HG03066 (cell line): ENCODE data around the gene MRPL4.
"Not testable (repeated sequence)": the region's sequence is repeated elsewhere in the genome, so short reads cannot be mapped to it uniquely, and the experiment has no call there.

Source experiments
- ATAC-seq: cut with Tn5 transposase; IDR thresholded peaks from one replicate; pipeline ENCODE4 v1.9.1; 2021; ENCODE audit warnings: low read depth; ENCODE audit not compliant: unreplicated experiment

MRPL4 gene

DNA sequence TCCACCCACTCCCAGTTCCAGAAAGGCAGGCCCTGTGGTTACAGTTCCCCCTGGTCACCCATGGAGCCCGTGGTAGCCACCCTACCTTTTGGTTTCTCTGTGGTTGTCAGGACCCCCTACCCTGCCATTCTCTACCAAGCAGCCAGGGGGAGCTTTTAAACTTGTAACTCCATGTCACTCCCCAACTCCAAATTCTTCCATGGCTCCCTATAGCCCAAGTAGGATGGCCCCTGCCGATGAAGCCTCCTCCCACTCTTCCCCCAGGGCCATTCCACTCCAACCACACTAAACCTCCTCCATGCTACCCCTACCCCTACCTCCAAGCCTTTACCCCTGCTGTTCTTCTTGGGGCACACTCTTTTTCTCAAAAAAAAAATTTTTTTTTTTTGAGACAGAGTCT, 23.1 kb upstream of the MRPL4 start:
- ATAC-seq = no peak

DNA sequence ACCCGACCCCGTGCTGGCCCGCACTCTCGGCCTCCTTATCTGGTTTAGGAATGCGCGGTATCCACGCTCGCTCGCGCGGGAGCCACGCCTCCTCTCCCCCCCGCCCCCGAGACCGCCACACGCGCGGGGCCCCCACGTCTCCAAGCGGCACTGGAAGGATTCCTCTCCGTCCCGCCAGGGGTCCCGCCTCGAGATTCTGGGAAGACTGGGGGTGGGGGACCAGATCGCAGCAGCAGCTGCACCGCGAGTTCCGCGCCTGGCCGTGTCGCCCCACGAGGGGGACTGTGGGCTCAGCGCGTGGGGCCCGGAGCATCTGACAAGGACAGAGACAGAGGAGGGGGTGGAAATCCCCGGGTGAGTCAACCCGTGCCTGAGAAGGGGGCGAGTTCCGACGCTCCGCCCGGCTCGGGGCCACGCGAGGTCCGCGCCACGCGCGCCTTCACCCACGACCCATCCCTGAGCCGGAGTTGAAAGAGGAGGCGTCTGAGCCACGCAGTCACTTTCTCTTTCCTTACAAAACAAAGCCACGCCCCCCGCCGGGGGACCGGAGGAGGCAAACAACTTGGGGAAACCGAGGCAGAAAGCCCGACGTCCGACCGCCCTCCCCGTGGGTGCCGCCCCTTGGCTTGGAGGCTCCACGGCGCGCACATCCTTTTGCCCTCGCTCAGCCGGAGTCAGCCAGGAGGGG, 21.7 kb upstream of the MRPL4 start:
- ATAC-seq = no peak

DNA sequence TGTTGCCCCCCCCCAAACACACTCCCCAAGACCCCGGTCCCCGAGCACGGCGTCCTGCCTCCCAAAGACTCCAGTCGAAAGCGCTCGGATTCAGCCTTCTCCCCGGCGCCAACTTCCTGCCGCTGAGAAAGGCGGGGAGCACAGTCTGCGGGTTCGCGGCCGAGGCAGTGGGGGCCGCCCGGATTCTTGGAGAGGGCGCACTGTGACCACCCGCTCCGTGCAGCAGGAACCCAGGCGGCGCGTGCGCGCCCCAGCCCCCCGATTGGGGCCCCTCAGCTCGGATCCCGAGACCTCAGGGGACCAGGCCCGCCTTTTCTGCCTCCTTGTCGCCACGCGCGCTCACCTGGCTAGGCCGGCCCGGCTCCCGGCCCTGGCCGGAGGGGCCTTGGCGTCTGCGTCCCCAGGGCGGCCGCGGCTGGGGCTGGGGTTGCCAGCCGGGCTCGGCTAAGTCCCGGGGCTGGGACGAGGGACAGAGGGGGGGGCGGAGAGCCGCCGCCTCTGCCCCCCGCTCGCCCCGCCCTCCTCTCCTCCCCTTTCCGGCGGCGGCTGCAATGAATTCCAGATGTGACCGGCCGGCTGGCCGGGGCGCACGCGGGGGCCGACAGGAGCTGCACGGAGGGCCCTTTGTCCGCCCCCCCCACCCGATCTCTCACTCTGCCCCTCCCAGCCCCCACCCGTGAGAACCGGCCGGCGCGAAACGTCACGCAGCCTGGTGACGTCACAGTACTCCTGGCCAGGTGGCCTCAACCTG, 21.0 kb upstream of the MRPL4 start, which contains the start of gene S1PR2:
Gene S1PR2, minus strand, starts transcription at position 471 of the 751 bp plus-strand sequence. CDS start 6,426 bp downstream, outside the sequence.
- ATAC-seq = no peak

DNA sequence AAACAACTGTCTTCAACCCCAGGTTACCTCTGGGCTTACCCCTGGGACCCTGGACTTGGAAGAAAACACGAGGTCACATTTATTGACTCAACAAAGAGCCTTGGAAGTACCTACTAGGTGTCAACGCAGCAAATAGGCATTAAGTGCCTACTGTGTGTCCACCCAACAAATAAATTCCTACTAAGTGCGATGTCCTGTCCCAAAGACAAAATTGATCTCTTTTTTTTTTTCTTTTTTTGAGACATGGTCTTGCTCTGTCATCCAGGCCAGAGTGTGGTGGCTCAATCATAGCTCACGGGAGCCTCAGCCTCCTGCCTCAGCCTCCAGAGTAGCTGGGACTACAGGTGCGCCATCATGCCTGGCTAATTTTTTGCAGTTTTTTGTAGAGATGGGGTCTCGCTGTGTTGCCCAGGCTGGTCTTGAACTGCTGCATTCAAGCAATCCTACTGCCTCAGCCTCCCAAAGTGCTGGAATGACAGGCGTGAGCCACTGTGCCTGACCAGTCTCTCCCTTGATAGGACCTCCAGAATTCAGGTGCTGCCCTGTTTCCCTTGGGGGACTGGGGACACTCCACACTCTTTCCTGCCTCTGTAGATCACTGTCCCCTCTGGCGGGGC, 20.3 kb upstream of the MRPL4 start:
- ATAC-seq = no peak

DNA sequence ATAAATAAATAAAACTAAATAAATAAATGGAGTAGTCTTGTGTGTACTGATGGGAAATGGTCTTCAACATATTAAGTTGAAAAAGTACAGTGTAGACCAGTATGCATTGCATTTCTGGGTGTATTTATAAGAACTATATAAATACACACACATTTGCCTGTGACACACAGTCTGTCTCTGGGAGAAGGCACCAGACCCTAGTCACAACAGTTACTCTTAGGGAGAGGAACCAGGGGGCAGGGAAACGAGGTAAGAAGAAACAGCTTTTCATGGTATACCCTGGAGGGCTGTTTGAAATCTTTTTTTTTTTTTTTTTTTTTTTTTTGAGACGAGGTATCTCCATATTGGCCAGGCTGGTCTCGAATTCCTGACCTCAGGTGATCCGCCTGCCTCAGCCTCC, 18.1 kb upstream of the MRPL4 start:
- no peak for ATAC-seq

DNA sequence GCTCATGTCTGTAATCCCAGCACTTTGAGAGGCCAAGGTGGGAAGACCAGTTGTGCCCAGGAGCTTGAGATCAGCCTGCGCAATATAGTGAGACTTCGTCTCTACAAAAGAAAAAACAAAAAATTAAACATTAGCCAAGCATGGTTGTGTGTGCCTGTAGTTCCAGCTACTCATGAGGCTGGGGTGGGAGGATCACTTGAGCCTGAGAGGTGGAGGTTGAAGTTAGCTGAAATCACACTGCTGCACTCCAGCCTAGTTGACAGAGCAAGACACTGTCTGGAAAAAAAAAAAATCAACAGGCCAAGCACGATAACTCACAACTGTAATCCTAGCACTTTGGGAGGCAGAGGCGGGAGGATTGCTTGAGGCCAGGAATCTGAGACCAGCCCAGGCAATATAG, 17.0 kb upstream of the MRPL4 start:
- ATAC-seq = no peak

DNA sequence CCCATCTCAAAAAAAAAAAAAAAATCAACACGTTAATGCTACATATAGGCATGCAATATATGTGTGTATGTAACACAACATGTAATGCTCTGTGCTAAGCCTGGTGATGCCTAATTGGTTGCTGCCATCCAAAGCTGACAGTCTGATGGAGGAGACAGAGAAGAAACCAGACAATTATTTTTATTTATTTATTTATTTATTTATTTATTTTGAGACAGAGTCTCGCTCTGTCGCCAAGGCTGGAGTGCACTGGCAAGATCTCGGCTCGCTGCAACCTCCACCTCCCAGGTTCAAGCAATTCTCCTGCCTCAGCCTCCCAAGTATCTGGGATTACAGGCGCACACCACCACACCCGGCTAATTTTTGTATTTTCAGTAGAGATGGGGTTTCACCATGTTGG, 16.6 kb upstream of the MRPL4 start:
- not testable (repeated sequence) for ATAC-seq

DNA sequence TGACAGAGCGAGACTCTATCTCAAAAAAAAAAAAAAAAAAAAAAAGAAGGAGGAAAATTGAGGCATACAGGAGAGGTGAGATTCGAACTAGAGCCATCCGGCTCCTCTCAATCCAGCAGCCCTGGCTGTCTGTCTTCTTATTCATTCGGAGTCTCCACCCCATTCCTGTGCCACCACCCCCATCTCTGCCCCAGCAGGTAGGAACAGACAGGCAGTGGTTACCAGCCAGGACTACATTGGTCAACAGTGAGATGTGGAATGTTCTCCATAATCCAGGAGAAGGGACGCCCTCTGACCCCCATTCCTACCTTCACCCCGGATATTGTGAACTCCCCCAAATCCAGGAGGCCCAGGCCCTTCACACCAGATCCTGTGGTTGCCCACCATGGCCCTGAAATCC, 14.3 kb upstream of the MRPL4 start:
- ATAC-seq = no peak

DNA sequence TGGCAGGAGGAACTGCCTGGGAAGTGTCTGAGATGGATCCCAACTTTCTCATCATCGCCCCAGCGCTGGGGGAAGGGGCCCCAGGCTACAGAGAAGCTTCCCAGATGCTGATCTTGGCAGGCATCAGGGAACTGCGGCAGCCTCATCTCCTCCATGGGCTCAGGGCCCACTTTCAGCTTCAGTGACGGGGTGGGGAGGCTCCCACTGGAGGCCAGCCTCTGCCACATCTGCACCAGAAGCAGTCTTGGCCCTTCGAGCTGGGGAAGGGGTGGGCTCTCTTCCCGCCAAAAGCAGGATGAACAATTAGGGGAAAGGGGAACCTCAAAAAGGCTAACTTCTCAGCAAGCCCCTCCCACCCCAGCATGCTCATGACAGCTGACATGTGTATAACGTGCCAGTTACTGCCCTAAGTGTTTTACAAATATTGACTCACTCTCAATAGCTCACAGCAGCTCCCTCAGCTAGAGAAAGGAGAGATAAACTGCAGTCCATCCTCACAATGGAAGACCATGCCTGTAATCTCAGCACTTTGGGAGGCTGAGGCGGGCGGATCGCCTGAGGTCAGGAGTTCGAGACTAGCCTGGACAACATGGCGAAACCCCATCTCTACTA, 13.7 kb upstream of the MRPL4 start:
- ATAC-seq = no peak

DNA sequence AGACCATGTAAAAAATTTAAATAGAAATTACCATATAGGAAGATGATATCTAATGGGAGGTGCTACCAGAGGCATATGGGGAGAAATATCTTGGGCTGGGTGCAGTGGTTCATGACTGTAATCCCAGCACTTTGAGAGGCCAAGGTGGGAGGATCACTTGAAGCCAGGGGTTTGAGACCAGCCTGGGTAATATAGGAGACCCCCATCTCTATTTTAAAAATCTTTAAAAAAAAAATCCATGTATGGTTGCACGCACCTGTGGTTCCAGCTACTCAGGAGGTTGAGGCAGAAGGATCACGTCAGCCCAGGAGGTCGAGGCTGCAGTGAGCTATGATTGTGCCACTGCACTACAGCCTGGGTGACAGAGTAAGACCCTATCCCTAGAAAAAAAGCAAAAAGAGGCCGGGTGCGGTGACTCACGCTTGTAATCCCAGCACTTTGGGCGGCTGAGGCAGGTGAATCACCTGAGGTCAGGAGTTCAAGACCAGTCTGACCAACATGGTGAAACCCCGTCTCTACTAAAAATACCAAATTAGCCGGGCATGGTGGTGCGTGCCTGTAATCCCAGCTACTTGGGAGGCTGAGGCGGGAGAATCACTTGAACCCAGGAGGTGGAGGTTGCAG, 10.1 kb upstream of the MRPL4 start:
- ATAC-seq = not testable (repeated sequence)

DNA sequence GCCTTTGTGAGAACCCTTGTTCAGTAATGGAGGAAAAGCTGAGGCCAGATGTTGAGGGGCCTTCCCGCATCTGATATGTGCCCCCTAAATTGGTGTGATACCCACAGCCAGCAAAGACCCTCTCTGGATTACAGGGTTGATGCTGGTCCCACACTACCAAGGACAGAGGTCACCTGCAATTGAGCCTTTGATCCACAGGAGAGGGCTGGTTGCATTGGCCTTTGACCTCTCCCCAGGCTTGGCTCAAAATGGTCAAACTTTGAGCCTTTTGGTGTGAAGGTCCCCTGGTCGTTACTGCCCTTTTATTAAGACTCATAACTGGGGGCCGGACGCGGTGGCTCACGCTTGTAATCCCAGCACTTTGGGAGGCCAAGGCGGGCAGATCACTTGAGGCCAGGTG, 8.4 kb upstream of the MRPL4 start:
- ATAC-seq = no peak

DNA sequence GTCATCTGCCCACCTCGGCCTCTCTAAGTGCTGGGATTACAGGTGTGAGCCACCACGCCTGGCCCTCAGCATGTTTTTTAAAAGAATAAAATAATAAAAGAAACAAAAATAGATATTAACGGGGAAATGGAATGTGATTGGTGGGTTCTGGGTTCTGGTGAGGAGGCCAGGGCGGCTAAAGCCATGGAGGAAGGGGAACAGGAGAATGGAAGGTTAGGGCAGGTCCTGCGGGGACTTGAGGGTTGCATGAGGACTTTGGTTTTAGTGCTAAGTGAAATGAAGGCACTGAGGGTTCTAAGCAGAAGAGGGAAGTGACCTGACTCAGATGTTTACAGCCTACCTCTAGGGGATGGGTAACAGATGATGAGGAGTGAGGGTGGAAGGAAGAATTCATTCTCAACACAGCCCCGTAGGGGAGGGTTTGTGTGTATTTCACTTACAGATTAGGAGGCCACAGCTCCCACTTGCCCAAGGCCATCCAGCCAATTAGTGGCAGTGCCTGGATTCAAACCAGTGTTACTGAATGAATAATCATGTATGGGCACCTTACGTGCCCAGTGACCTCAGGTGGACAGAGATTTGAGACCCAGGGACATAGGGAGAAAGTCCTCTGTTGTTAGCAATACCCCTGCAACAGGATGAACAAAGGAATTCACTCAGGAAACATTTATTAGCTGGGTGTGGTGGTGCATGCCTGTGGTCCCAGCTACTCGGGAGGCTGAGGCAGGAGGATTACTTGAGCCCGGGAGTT, 6.7 kb upstream of the MRPL4 start:
- ATAC-seq = no peak

DNA sequence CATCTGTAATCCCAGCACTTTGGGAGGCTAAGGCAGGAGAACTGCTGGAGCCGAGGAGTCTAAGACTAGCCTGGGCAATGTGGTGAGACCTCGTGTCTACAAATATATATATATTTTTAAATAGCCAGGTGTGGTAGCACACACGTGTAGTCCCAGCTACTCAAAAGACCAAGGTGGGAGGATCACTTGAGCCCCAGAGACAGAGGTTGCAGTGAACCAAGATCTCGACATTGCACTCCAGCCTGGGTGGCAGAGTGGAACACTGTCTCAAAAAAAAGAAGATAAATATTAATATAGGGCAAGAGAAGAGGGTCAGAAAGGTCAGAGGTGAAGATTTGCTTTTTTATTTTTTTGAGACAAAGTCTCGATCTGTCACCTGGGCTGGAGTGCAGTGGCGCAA, 5.5 kb upstream of the MRPL4 start:
- ATAC-seq = no peak

DNA sequence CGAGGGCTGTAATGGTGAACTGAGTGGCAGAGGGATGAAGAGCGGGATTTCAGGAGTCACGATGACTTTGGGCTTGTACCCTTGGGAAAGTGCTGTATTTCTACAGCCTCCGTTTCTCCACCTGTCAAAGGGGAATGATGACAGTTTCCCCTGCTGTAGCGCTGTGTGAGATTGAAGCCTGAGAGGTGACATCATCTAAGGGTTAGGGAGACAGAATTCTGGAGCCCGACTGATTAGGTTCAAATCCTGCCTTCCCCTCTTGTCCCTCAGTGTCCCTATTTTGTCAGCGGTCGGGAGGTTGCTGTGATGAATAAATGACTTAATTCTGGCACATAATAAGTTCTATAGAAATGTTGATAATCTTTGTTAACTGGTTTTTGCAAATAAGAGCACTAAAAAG, 693 bp downstream of the MRPL4 start:
- no peak for ATAC-seq

DNA sequence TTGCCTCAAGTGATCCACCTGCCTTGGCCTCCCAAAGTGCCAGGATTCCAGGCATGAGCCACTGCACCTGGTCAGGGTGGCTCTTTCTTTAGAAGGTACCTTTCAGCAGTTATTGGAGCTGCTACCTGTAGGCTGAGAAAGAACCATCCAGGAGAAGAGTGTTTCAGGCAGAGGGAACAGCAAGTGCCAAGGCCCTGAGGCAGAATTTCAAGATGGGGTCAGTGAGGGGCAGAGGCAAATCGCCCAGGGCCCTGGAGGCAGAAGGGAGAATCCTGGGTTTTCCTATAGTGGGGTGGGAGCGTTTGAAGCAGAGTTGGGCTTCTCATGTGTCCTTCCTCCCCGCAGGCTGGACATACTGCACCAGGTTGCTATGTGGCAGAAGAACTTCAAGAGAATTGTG, 2.2 kb downstream of the MRPL4 start:
- ATAC-seq = no peak

DNA sequence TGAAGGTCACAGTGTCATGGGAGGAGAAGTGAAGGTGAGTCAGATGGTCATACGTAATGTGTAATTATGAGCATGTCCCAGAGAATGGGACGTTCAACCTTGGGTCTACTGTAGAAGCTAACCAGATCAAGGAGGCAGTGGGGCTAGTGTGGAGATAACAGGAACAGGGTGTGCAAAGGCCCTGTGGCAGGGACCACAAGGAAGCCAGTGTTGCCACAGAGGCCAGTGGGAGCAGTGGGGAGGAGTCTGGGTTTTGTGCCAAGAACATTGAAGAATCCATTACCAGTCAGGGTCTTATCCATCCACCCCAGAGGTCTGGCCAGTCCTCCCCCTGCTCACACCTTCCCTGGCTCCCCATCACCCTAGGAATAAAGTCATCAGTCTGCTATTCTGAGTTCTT, 3.3 kb downstream of the MRPL4 start:
- no peak for ATAC-seq

DNA sequence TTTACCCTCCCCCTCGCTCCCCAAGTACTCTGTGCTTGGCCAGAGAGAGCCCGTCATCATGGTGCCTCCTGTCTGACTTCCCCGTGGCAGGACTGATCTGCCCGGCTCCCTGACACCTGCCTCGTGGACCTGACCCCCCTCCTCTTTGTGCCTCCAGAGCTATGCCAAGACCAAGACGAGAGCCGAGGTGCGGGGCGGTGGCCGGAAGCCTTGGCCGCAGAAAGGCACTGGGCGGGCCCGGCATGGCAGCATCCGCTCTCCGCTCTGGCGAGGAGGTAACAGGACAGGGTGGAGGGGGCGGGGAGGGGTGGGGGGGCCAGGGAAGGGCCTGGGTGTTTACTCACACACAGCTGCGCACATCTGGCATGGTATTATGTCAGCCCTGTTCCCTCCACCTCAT, 4.5 kb downstream of the MRPL4 start:
- no peak for ATAC-seq

DNA sequence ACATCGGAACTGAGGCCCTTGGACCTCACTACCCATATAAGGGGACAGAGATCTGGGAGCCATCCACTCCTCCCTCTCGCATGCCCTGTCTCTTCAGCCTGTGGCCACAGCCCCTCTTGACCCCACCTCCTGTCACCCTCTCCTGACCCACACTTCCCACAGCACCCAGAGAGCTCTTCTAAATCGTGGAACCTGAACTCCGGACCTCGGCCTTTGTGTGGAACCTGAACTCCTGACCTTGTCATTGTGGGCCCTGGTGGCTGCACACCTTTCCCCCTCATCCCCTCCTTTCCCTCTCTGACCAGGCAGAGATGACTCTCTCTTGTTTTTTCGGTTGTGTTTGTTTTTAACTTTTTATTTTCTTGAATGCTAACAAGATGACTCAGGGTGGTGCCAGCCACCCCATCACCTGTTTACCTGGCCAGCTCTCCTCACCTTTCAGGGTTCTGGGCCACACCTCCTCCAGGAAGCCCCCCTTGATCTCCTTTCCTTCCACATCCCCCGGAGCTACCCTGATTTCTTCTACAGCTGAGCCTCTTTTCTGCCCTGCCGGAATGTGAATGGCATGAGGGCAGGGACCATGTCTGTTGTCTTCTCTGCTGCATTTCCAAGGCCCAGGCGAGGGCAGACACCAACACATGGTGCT, 5.1 kb downstream of the MRPL4 start:
- no peak for ATAC-seq

DNA sequence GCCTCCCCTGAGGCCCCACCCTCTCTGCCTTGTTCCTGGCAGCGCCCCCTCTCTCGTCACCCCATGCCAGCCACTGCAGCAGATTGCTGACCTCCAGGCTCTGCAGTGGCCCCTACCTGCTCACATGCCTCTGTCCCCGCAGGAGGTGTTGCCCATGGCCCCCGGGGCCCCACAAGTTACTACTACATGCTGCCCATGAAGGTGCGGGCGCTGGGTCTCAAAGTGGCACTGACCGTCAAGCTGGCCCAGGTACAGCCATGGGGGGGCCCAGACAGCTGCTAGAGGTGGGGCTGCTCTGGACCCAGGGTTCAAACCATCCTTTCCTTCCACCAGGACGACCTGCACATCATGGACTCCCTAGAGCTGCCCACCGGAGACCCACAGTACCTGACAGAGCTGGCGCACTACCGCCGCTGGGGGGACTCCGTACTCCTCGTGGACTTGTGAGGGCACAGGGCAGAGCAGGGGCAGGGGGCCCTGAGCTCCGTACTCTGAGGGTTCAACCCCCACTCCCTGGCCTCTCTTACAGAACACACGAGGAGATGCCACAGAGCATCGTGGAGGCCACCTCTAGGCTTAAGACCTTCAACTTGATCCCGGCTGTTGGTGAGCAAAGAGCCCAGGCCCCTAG, 6.2 kb downstream of the MRPL4 start:
- no peak for ATAC-seq
